Adrenal gland (tissue), 5 donors: ENCODE measurements around the gene CUL4A.

Experiments used
- CTCF ChIP-seq, 6 experiments: fragments of 450-650 bp in 4 of 6; fragments of 200-600 bp in 2 of 6; sonication (generic) in 1 of 6; IDR thresholded peaks; 1 replicate in 5 of 6; 2 replicates in 1 of 6; pipeline versions ENCODE4 v1.5.1 to v1.8.0; 2016 to 2021; ENCODE audit warnings: antibody characterized with exemption in 6 of 6, mild to moderate bottlenecking in 2 of 6, moderate library complexity in 1 of 6
- POLR2A ChIP-seq, 2 donors: fragments of 450-650 bp; IDR thresholded peaks; one replicate each; pipeline ENCODE4 v1.6.1; 2017; ENCODE audit warnings: antibody characterized with exemption in 2 of 2, mild to moderate bottlenecking in 2 of 2, moderate library complexity in 1 of 2
- donor health status: DM: no; HTN: no; CAD: no.

DNA sequence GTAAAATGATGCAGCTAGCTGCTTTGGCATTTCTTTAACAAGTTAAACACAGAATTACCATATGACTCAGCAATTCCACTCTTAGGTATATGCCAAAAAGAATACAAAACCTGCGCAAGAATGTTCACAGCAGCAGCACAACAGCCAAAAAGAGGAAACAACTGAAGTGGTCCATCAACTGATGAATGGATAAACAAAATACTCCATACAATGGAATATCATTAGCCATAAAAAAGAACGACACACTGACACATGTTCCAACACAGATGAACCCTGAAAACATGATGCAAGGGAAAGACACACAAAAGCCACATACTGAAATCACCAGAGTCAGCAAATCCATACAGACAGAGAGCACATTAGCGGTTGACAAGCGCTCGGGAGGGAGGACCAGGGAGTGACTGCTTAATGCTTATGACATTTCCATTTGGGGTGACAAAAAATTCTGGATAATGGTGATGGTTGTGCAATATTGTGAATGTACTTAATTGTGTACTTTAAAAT, 3.9 kb upstream of the CUL4A start:
- TF ChIP-seq CTCF (IDR thresholded peaks at IDR 0.05) (no peak), POLR2A (IDR thresholded peaks at IDR 0.05) (no peak)
